K562 (cell line): ENCODE results near the gene PLXNA2.

Source experiments
- RFX1 ChIP-seq: fragments of 450-650 bp; IDR thresholded peaks from 2 replicates; pipeline ENCODE4 v1.6.1; 2016; ENCODE audit warnings: mild to moderate bottlenecking, moderate library complexity
- ZNF696 ChIP-seq: fragments of 250-450 bp; sonication (Bioruptor Pico); conservative IDR thresholded peaks from 2 replicates; pipeline ENCODE4 v1.4.0; 2020; ENCODE audit warnings: mild to moderate bottlenecking, moderate library complexity
- ZNF778 ChIP-seq: fragments of 450-650 bp; formaldehyde crosslinking; IDR thresholded peaks from 2 replicates; pipeline ENCODE4 v1.4.0; 2020; ENCODE audit warnings: mild to moderate bottlenecking, moderate library complexity
- TF ChIP-seq, protein P1 (sequence below), 3 experiments: IDR thresholded peaks in 2 of 3; conservative IDR thresholded peaks in 1 of 3; 2 replicates each; pipeline ENCODE4 v1.5.1; 2011 to 2012; ENCODE audit warnings: low read length in 3 of 3, mild to moderate bottlenecking in 3 of 3, control low read depth in 2 of 3, improper control_type of control experiment in 1 of 3, inconsistent platforms in 1 of 3, low read depth in 1 of 3, mixed read lengths in 1 of 3, moderate library complexity in 1 of 3; ENCODE audit not compliant: insufficient read depth in 2 of 3
- TF ChIP-seq, protein P2 (sequence below), 2 experiments: fragments of 250-450 bp in 1 of 2; fragments of 450-650 bp in 1 of 2; sonication (Bioruptor Pico) in 1 of 2; IDR thresholded peaks; 2 replicates each; pipeline versions ENCODE4 v1.6.1 to v1.8.0; 2016 to 2021; ENCODE audit warnings: mild to moderate bottlenecking in 2 of 2, moderate library complexity in 2 of 2, missing compliant biosample characterization in 1 of 2, missing genetic modification characterization in 1 of 2
- TF ChIP-seq, protein P3 (sequence below), 2 experiments: IDR thresholded peaks; 2 replicates each; pipeline ENCODE4 v1.6.1; 2012; ENCODE audit warnings: improper control_type of control experiment in 2 of 2, low read depth in 2 of 2, low read length in 2 of 2, borderline replicate concordance in 1 of 2
- TF ChIP-seq, protein P4 (sequence below), 2 experiments: fragments of 450-650 bp; formaldehyde crosslinking in 1 of 2; IDR thresholded peaks; 2 replicates each; pipeline versions ENCODE4 v1.4.0 to v1.6.1; 2014 to 2020; ENCODE audit warnings: mild to moderate bottlenecking in 2 of 2, borderline replicate concordance in 1 of 2, low read depth in 1 of 2

DNA sequence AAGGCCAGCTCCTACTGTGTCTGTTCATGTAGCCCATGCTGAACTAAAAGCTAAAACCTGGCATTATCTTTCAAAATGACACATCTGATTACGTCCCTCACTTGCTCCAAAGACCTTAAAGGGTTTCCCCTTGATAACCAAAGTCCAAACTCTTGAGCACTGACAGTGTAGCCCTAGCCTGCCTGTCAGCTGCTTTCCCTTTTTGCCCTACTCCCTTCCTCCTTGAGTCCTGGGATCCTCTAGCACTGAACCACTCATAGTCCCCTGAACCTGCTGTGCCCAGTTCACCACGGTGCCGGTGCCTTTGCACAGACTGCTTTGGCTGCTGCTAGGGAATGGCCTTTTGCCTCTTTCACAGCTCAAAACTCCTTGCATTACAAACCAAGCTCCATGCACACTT, 67.5 kb downstream of the PLXNA2 start:
- TF ChIP-seq, protein P1, sequence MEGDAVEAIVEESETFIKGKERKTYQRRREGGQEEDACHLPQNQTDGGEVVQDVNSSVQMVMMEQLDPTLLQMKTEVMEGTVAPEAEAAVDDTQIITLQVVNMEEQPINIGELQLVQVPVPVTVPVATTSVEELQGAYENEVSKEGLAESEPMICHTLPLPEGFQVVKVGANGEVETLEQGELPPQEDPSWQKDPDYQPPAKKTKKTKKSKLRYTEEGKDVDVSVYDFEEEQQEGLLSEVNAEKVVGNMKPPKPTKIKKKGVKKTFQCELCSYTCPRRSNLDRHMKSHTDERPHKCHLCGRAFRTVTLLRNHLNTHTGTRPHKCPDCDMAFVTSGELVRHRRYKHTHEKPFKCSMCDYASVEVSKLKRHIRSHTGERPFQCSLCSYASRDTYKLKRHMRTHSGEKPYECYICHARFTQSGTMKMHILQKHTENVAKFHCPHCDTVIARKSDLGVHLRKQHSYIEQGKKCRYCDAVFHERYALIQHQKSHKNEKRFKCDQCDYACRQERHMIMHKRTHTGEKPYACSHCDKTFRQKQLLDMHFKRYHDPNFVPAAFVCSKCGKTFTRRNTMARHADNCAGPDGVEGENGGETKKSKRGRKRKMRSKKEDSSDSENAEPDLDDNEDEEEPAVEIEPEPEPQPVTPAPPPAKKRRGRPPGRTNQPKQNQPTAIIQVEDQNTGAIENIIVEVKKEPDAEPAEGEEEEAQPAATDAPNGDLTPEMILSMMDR (IDR thresholded peaks at IDR 0.05 in 2 of 3, conservative IDR thresholded peaks at IDR 0.05 in 1 of 3; ENCODE audit: insufficient read depth in 2 of 3, low read depth in 1 of 3, low read length in 3 of 3) = no peak
- TF ChIP-seq, protein P2, sequence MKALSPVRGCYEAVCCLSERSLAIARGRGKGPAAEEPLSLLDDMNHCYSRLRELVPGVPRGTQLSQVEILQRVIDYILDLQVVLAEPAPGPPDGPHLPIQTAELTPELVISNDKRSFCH (CRISPR knock-in tag; IDR thresholded peaks at IDR 0.05) = no peak
- TF ChIP-seq, protein P2 (tag; IDR thresholded peaks at IDR 0.05) = no peak
- TF ChIP-seq, protein P3, sequence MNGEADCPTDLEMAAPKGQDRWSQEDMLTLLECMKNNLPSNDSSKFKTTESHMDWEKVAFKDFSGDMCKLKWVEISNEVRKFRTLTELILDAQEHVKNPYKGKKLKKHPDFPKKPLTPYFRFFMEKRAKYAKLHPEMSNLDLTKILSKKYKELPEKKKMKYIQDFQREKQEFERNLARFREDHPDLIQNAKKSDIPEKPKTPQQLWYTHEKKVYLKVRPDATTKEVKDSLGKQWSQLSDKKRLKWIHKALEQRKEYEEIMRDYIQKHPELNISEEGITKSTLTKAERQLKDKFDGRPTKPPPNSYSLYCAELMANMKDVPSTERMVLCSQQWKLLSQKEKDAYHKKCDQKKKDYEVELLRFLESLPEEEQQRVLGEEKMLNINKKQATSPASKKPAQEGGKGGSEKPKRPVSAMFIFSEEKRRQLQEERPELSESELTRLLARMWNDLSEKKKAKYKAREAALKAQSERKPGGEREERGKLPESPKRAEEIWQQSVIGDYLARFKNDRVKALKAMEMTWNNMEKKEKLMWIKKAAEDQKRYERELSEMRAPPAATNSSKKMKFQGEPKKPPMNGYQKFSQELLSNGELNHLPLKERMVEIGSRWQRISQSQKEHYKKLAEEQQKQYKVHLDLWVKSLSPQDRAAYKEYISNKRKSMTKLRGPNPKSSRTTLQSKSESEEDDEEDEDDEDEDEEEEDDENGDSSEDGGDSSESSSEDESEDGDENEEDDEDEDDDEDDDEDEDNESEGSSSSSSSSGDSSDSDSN (IDR thresholded peaks at IDR 0.05; ENCODE audit: borderline replicate concordance in 1 of 2, low read depth in 2 of 2, low read length in 2 of 2) = no peak
- no peak for TF ChIP-seq ZNF778 (CRISPR knock-in tag)
- TF ChIP-seq, protein P4, sequence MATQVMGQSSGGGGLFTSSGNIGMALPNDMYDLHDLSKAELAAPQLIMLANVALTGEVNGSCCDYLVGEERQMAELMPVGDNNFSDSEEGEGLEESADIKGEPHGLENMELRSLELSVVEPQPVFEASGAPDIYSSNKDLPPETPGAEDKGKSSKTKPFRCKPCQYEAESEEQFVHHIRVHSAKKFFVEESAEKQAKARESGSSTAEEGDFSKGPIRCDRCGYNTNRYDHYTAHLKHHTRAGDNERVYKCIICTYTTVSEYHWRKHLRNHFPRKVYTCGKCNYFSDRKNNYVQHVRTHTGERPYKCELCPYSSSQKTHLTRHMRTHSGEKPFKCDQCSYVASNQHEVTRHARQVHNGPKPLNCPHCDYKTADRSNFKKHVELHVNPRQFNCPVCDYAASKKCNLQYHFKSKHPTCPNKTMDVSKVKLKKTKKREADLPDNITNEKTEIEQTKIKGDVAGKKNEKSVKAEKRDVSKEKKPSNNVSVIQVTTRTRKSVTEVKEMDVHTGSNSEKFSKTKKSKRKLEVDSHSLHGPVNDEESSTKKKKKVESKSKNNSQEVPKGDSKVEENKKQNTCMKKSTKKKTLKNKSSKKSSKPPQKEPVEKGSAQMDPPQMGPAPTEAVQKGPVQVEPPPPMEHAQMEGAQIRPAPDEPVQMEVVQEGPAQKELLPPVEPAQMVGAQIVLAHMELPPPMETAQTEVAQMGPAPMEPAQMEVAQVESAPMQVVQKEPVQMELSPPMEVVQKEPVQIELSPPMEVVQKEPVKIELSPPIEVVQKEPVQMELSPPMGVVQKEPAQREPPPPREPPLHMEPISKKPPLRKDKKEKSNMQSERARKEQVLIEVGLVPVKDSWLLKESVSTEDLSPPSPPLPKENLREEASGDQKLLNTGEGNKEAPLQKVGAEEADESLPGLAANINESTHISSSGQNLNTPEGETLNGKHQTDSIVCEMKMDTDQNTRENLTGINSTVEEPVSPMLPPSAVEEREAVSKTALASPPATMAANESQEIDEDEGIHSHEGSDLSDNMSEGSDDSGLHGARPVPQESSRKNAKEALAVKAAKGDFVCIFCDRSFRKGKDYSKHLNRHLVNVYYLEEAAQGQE (IDR thresholded peaks at IDR 0.05; ENCODE audit: borderline replicate concordance) = no peak
- TF ChIP-seq, protein P4 (CRISPR knock-in tag; IDR thresholded peaks at IDR 0.05; ENCODE audit: low read depth) = no peak
- TF ChIP-seq RFX1 = no peak
- no peak for TF ChIP-seq ZNF696 (CRISPR knock-in tag)
